Subcutaneous adipose tissue (tissue), 4 donors: ENCODE measurements around the gene DELE1. TPM values are rescaled to one million over a fixed set of nuclear protein-coding genes. Genes with fewer than 3 reads are reported as not detected.

Experiments used
- total RNA-seq, 4 donors: library from RNA; depleted of rRNA; stranded (reverse); fragments of >200 nt; gene quantifications; one replicate each; pipeline ENCODE4 v1.1.0, GENCODE V29; 2016
- TF ChIP-seq, protein P1 (sequence below): fragments of 450-650 bp; IDR thresholded peaks from one replicate; pipeline ENCODE4 v1.5.1; 2016; ENCODE audit warnings: low read depth, mild to moderate bottlenecking, control low read depth, antibody characterized with exemption, moderate library complexity

Gene DELE1
- total RNA-seq, 4 donors from 2014 or later = 46.3 to 88.9 (median 77.6) TPM

DNA sequence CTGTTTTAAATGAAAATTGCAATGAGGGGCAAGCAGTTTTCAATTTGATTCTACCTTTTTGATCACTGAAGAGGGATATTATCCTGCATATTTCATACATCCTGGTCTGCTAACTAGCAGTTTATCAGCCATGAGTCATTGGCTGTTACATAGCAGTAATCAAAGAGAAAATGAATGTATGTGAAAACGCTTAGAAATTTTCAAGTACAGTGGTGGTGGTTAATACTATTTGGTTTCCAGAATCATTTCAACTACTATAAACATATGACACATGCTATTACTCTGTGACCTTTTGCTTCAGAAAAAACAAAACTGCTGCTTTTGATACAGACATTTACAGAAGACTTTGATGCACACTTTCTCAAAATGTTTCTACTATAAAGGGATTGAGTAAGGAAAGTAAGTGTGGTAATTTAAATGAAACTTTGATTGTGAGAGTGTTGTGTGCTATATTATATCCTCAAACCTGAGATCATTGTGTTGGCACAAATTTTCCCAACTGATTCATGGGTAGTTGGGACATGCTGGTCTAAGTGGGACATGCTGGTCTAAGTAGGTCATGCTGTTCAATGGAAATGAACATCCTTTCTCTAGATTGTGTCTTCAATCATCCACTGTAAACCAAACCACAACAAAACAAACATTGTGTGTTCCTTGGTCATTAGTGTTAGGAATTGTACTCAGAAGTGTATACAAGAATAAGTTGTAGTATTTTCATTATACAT, 50.4 kb downstream of the DELE1 start:
- TF ChIP-seq, protein P1, sequence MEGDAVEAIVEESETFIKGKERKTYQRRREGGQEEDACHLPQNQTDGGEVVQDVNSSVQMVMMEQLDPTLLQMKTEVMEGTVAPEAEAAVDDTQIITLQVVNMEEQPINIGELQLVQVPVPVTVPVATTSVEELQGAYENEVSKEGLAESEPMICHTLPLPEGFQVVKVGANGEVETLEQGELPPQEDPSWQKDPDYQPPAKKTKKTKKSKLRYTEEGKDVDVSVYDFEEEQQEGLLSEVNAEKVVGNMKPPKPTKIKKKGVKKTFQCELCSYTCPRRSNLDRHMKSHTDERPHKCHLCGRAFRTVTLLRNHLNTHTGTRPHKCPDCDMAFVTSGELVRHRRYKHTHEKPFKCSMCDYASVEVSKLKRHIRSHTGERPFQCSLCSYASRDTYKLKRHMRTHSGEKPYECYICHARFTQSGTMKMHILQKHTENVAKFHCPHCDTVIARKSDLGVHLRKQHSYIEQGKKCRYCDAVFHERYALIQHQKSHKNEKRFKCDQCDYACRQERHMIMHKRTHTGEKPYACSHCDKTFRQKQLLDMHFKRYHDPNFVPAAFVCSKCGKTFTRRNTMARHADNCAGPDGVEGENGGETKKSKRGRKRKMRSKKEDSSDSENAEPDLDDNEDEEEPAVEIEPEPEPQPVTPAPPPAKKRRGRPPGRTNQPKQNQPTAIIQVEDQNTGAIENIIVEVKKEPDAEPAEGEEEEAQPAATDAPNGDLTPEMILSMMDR = no peak

DNA sequence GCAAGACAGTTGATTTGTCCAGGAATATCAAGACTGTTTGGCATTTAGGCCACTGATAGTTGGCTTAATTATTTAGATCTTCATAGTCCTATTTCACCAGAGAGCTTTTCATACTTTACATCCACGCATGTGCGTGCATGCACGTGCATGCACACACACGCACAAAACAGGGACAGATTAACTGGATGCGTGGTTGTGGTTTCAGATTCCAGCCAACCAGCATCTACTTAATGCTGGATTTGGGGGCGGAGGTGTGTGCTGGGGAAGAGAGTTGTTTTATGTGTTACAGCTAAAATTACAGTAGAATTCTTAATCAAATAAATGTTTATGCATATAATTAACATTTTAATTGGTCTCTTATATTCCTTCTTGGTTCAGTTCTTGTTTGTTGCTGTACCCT, 52.5 kb downstream of the DELE1 start:
- TF ChIP-seq, protein P1 = no peak

DNA sequence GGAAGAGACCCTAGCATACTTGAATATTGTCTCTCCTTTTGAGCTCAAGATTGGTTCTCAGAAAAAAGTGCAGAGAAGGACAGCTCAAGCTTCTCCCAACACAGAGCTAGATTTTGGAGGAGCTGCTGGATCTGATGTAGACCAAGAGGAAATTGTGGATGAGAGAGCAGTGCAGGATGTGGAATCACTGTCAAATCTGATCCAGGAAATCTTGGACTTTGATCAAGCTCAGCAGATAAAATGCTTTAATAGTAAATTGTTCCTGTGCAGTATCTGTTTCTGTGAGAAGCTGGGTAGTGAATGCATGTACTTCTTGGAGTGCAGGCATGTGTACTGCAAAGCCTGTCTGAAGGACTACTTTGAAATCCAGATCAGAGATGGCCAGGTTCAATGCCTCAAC, 54.7 kb downstream of the DELE1 start:
- TF ChIP-seq, protein P1 = no peak

DNA sequence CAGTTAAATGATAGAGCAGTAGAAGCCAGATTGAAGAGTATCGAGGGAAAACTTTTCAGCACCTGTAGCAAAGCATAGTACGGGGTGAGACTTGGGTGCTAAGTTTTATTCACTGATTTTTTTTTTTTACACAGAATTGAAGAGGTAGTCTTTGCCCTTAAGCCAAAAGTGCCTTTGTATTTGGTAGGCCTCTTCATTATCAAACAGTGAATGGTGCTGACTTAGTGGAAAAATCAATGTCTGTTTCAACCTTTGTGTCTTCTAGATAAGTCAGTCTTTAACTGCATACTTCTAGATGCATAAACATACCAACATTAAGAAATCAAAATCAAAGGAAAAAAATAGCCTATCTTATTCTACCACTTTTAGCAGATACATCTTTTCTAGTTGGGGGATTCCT, 59.0 kb downstream of the DELE1 start:
- TF ChIP-seq, protein P1 = no peak

DNA sequence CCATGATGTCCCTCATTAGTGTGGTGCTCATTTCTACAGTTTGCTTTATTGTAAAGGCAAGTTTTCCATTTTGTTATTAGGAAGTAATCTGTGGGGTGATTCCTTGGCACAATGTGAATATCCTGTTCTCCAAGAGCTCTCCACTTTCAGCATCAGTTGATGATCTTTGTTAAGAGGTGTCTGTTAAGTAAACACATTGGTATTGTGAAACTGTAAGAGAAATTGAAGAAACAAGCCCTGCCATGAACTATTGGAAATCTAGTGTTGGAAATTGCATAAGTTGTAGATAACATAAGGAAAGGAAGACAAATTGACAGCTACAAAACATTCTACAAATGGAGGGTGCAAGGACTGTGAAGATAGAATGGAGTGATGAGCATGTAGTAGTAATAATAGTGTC, 62.4 kb downstream of the DELE1 start:
- TF ChIP-seq, protein P1 = no peak

DNA sequence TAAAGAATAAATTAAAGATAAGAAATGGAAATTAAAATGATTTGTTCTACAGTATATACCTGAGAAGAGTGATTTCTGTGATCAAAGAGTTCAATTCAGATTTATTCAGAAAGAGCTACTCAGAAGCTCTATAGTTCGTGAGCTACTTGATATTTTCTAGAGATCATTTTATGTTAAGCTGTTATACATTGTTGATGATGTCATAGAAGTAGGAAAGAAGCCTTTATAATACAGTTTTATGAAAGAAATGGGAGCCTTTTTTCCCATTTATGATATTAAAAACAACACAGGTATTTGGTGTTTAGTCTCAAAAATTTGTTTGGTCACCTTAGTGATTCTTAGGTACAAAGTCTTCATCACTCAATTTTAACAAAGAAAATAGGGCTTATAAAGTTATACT, 66.0 kb downstream of the DELE1 start:
- TF ChIP-seq, protein P1 = no peak

Other genes starting within 250 kb of the DELE1 start
- 10 to 100 TPM in 1 of 4 donors, 1 to 10 TPM in 3; 3.7 to 17.3 (median 5.1) TPM for gene ARAP3, start 241.6 kb upstream of the DELE1 start, total RNA-seq
- gene PCDH1, start 45.5 kb upstream of the DELE1 start, total RNA-seq = 10 to 100 TPM in 3 of 4 donors, 1 to 10 TPM in 1; 9.5 to 96.8 (median 19.6) TPM
- 1 to 10 TPM; 2.4 to 5.5 (median 2.5) TPM for gene PCDH12, start 34.3 kb downstream of the DELE1 start, total RNA-seq
- 100 to 1,000 TPM in 1 of 4 donors, 10 to 100 TPM in 3; 28.1 to 111 (median 63.3) TPM for gene RNF14, start 45.2 kb downstream of the DELE1 start, total RNA-seq
- gene GNPDA1, start 89.2 kb downstream of the DELE1 start, total RNA-seq = 10 to 100 TPM; 16.0 to 46.9 (median 35.4) TPM
- gene NDFIP1, start 184.9 kb downstream of the DELE1 start, total RNA-seq = 100 to 1,000 TPM in 2 of 4 donors, 10 to 100 TPM in 2; 91.7 to 101 (median 97.0) TPM